22Rv1 (cell line): ENCODE results near the gene NUP133.

Source experiments
- H3K27ac ChIP-seq: fragments of 450-650 bp; 2 replicates; pipeline ENCODE4 v1.5.1; 2017
- CTCF ChIP-seq: fragments of 450-650 bp; IDR thresholded peaks from 2 replicates; pipeline ENCODE4 v1.5.1; 2017; ENCODE audit warnings: mild to moderate bottlenecking
- ZFX ChIP-seq: fragments of 450-650 bp; IDR thresholded peaks from 2 replicates; pipeline ENCODE4 v1.6.1; 2017; ENCODE audit warnings: antibody characterized with exemption, borderline replicate concordance

Gene NUP133

GRCh38 chr1:229547542-229547941 lies 39.4 kb upstream of the NUP133 start:
- no peak for TF ChIP-seq CTCF
- H3K27ac ChIP-seq, result no peak overlapping the region

- no peak for TF ChIP-seq ZFX
- no peak overlapping the region for H3K27ac ChIP-seq
These were observed 36.4 kb upstream of the NUP133 start for GRCh38 chr1:229544587-229544986.

GRCh38 chr1:229539863-229540506 lies 31.8 kb upstream of the NUP133 start:
- no peak for TF ChIP-seq ZFX
- no peak for TF ChIP-seq CTCF
- H3K27ac ChIP-seq, result no peak overlapping the region

- H3K27ac ChIP-seq, result no peak overlapping the region
- no peak for TF ChIP-seq CTCF
- TF ChIP-seq ZFX, result no peak
These were observed 30.8 kb upstream of the NUP133 start for GRCh38 chr1:229538945-229539344.

GRCh38 chr1:229537894-229538293 lies 29.8 kb upstream of the NUP133 start:
- TF ChIP-seq CTCF (no peak), ZFX (no peak)
- H3K27ac ChIP-seq, result no peak overlapping the region

- TF ChIP-seq CTCF (no peak), ZFX (no peak)
- H3K27ac ChIP-seq, result no peak overlapping the region
These were observed 28.8 kb upstream of the NUP133 start for GRCh38 chr1:229536982-229537381.

- TF ChIP-seq ZFX (no peak), CTCF (no peak)
- H3K27ac ChIP-seq, result no peak overlapping the region
These were observed 27.1 kb upstream of the NUP133 start for GRCh38 chr1:229535230-229535629.

- TF ChIP-seq ZFX (no peak), CTCF (no peak)
- no peak overlapping the region for H3K27ac ChIP-seq
These were observed 23.2 kb upstream of the NUP133 start for GRCh38 chr1:229531326-229531725.
